GM21529 (cell line): ENCODE data around the gene XKR3.
"Not testable (repeated sequence)": the region's sequence is repeated elsewhere in the genome, so short reads cannot be mapped to it uniquely, and the experiment has no call there.

Experiments
- ATAC-seq: cut with Tn5 transposase; IDR thresholded peaks from one replicate; pipeline ENCODE4 v1.9.1; 2021; ENCODE audit not compliant: unreplicated experiment

XKR3 gene

GRCh38 chr22:16824716-16825687, at the start of gene XKR3:
XKR3 (minus strand) TSS chr22:16825411; CDS start chr22:16808073, 17,338 bp downstream.
- no peak for ATAC-seq

- ATAC-seq, result not testable (repeated sequence)
Observed at GRCh38 chr22:16869640-16870039, 44.4 kb upstream of the XKR3 start.

- ATAC-seq, result no peak
Observed at GRCh38 chr22:16866167-16866566, 41.0 kb upstream of the XKR3 start.

GRCh38 chr22:16856851-16857250, 31.6 kb upstream of the XKR3 start:
- not testable (repeated sequence) for ATAC-seq

GRCh38 chr22:16854631-16855030, 29.4 kb upstream of the XKR3 start:
- ATAC-seq, result no peak

- not testable (repeated sequence) for ATAC-seq
Observed at GRCh38 chr22:16851268-16851996, 26.2 kb upstream of the XKR3 start.

GRCh38 chr22:16847271-16847670, 22.1 kb upstream of the XKR3 start:
- ATAC-seq, result no peak

GRCh38 chr22:16845881-16846280, 20.7 kb upstream of the XKR3 start:
- ATAC-seq, result no peak

- no peak for ATAC-seq
Observed at GRCh38 chr22:16845465-16845864, 20.3 kb upstream of the XKR3 start.

- no peak for ATAC-seq
Observed at GRCh38 chr22:16844529-16844928, 19.3 kb upstream of the XKR3 start.

- ATAC-seq, result no peak
Observed at GRCh38 chr22:16838073-16838472, 12.9 kb upstream of the XKR3 start.

GRCh38 chr22:16834971-16835370, 9.8 kb upstream of the XKR3 start:
- no peak for ATAC-seq

GRCh38 chr22:16831257-16831656, 6.0 kb upstream of the XKR3 start:
- no peak for ATAC-seq

GRCh38 chr22:16829985-16830384, 4.8 kb upstream of the XKR3 start:
- no peak for ATAC-seq

- no peak for ATAC-seq
Observed at GRCh38 chr22:16828876-16829275, 3.7 kb upstream of the XKR3 start.

GRCh38 chr22:16827506-16827905, 2.3 kb upstream of the XKR3 start:
- ATAC-seq, result no peak

GRCh38 chr22:16819249-16819648, 6.0 kb downstream of the XKR3 start:
- no peak for ATAC-seq

GRCh38 chr22:16818538-16818937, 6.7 kb downstream of the XKR3 start:
- no peak for ATAC-seq

GRCh38 chr22:16815073-16815472, 10.1 kb downstream of the XKR3 start:
- ATAC-seq, result no peak

- no peak for ATAC-seq
Observed at GRCh38 chr22:16810188-16810802, 14.9 kb downstream of the XKR3 start.

- no peak for ATAC-seq
Observed at GRCh38 chr22:16808744-16809143, 16.5 kb downstream of the XKR3 start.

- no peak for ATAC-seq
Observed at GRCh38 chr22:16807109-16807508, 18.1 kb downstream of the XKR3 start.
